ENCODE results near the gene PIMREG.

The PIMREG gene

DNA sequence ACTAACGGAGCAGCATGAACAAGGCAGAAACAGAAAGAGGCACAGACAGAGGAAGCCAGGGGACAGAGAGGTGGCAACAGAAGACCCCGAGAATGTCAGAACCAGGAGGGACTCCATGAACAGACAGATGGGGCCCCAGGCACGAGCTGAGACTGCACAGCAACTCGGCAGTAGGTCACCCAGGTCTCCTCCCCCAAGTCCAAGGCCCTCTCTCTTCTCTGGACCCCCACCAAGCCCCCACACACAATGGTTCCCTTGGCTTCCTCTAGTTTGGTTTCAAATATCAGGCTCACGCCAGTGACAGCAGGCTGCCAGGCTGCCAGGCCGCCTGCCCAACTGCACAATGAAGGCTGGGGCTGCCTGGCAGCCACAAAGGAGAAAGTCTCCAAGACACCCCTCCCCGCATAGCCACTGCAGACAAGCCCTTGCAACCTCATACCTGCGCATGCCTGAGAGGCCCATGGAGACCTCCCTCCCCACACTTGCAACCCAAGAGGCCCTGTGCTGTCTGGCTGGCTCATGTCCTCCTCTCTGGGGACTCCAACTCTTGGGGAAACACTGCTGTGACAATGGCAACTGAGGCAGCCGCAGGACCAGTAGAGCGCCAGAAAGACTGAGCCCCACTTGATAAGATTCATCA lies 54.8 kb downstream of the PIMREG start:
- H2AFZ ChIP-seq (ENCODE audit: low read depth, low read length), result no peak overlapping the region
- H3K4me1 ChIP-seq (ENCODE audit: insufficient read depth, low read length), result no peaks in the 10 kb centered on the region
- no peaks in the 10 kb centered on the region for H3K9me3 ChIP-seq (ENCODE audit: insufficient read depth, low read length, severe bottlenecking)
- TF ChIP-seq, protein P1, sequence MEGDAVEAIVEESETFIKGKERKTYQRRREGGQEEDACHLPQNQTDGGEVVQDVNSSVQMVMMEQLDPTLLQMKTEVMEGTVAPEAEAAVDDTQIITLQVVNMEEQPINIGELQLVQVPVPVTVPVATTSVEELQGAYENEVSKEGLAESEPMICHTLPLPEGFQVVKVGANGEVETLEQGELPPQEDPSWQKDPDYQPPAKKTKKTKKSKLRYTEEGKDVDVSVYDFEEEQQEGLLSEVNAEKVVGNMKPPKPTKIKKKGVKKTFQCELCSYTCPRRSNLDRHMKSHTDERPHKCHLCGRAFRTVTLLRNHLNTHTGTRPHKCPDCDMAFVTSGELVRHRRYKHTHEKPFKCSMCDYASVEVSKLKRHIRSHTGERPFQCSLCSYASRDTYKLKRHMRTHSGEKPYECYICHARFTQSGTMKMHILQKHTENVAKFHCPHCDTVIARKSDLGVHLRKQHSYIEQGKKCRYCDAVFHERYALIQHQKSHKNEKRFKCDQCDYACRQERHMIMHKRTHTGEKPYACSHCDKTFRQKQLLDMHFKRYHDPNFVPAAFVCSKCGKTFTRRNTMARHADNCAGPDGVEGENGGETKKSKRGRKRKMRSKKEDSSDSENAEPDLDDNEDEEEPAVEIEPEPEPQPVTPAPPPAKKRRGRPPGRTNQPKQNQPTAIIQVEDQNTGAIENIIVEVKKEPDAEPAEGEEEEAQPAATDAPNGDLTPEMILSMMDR (IDR thresholded peaks at IDR 0.05; ENCODE audit: borderline replicate concordance, extremely low read depth, low read length, poor library complexity, severe bottlenecking), result no peak
- no peak for TF ChIP-seq EZH2 (IDR thresholded peaks at IDR 0.05; ENCODE audit: borderline replicate concordance, low read depth, low read length, severe bottlenecking)
- no peak overlapping the region for H3K27ac ChIP-seq (ENCODE audit: low read length)
- no peak overlapping the region for H3K4me3 ChIP-seq (ENCODE audit: low read depth in 1 of 2, low read length in 2 of 2)
- H3K79me2 ChIP-seq (ENCODE audit: insufficient read depth, low read length), result no peaks in the 10 kb centered on the region
- ATAC-seq (ENCODE audit: insufficient read depth, low read depth) (no peak), DNase-seq (no peak)
- peaks cover 12% of the 10 kb centered on the region for H3K27me3 ChIP-seq (ENCODE audit: insufficient read depth, low read length, poor library complexity)
- no peak overlapping the region for H3K4me2 ChIP-seq (ENCODE audit: insufficient read depth, low read length)
- no peaks in the 10 kb centered on the region for H3K36me3 ChIP-seq (ENCODE audit: insufficient read depth, low read length)
- H3K9ac ChIP-seq (ENCODE audit: low read depth, low read length), result no peak overlapping the region
- H4K20me1 ChIP-seq (ENCODE audit: insufficient read depth, low read length), result peaks cover 12% of the 10 kb centered on the region
